Activated naive CD4-positive, alpha-beta T cell treated with anti-CD3 and anti-CD28 coated beads, Interleukin-2, amount 10 ng/mL, durations not matched to agents 7 days and 5 days (primary cell): ENCODE data around the gene ELSPBP1.
"Not testable (repeated sequence)": the region's sequence is repeated elsewhere in the genome, so short reads cannot be mapped to it uniquely, and the experiment has no call there.

Experiments
- CTCF ChIA-PET: fragments of 350-600 bp; sonication (Branson Sonifier 250); formaldehyde crosslinking; loops from one replicate; lab custom pipeline; 2021; ENCODE audit warnings: antibody characterized with exemption; lab: Charles Lee
- DNase-seq: peaks from one replicate; pipeline ENCODE4 v3.0.0-alpha.2; 2020
- H3K27ac Mint-ChIP-seq: one replicate; pipeline ENCODE4 v1.8.0; 2021; ENCODE audit warnings: mild to moderate bottlenecking, moderate library complexity, mixed read lengths
- H3K27me3 Mint-ChIP-seq: one replicate; pipeline ENCODE4 v1.8.0; 2021; ENCODE audit warnings: mild to moderate bottlenecking, mixed read lengths
- H3K36me3 Mint-ChIP-seq: one replicate; pipeline ENCODE4 v1.8.0; 2021; ENCODE audit warnings: mixed read lengths
- H3K4me1 Mint-ChIP-seq: one replicate; pipeline ENCODE4 v1.8.0; 2021; ENCODE audit warnings: mixed read lengths
- H3K4me3 Mint-ChIP-seq: one replicate; pipeline ENCODE4 v1.8.0; 2021; ENCODE audit warnings: mild to moderate bottlenecking, moderate library complexity, mixed read lengths
- H3K9me3 Mint-ChIP-seq: one replicate; pipeline ENCODE4 v1.8.0; 2021; ENCODE audit warnings: mixed read lengths

Gene ELSPBP1

GRCh38 chr19:48061401-48062344, 67.2 kb downstream of the ELSPBP1 start:
- Mint-ChIP-seq H3K27me3 (peaks cover 9% of the 10 kb centered on the region), H3K27ac (no peak overlapping the region)
- CTCF ChIA-PET = no interaction called here

GRCh38 chr19:48064509-48064908, 70.1 kb downstream of the ELSPBP1 start:
- peaks cover 9% of the 10 kb centered on the region for H3K27me3 Mint-ChIP-seq
- no peak for DNase-seq
- H3K4me1 Mint-ChIP-seq = no peaks in the 10 kb centered on the region
- no peaks in the 10 kb centered on the region for H3K9me3 Mint-ChIP-seq
- CTCF ChIA-PET = no interaction called here
- H3K36me3 Mint-ChIP-seq = no peaks in the 10 kb centered on the region
- no peak overlapping the region for H3K4me3 Mint-ChIP-seq
- no peak overlapping the region for H3K27ac Mint-ChIP-seq

More at GRCh38 chr19:48061401-48062344, 67.2 kb downstream of the ELSPBP1 start:
- no peak for DNase-seq
- H3K4me1 Mint-ChIP-seq = no peaks in the 10 kb centered on the region
- no peaks in the 10 kb centered on the region for H3K9me3 Mint-ChIP-seq
- H3K36me3 Mint-ChIP-seq = no peaks in the 10 kb centered on the region
- no peak overlapping the region for H3K4me3 Mint-ChIP-seq

GRCh38 chr19:48069435-48069834, 75.0 kb downstream of the ELSPBP1 start:
- CTCF ChIA-PET = interaction anchor here (1.2 kb wide), 1 partner anchor 22 kb away, joined by 3 read pairs; no protein-coding TSS in a partner anchor
- H3K9me3 Mint-ChIP-seq = no peaks in the 10 kb centered on the region
- no peaks in the 10 kb centered on the region for H3K4me1 Mint-ChIP-seq
- H3K27ac Mint-ChIP-seq = no peak overlapping the region
- H3K27me3 Mint-ChIP-seq = no peaks in the 10 kb centered on the region
- no peaks in the 10 kb centered on the region for H3K36me3 Mint-ChIP-seq
- no peak overlapping the region for H3K4me3 Mint-ChIP-seq
- no peak for DNase-seq

- H3K4me3 Mint-ChIP-seq, H3K9me3 Mint-ChIP-seq, DNase-seq, H3K36me3 Mint-ChIP-seq, H3K4me1 Mint-ChIP-seq, H3K27ac Mint-ChIP-seq, H3K27me3 Mint-ChIP-seq: not testable (repeated sequence)
- CTCF ChIA-PET = interaction anchor here (1.2 kb wide), 1 partner anchor 23 kb away, joined by 3 read pairs; no protein-coding TSS in a partner anchor
These were observed 75.8 kb downstream of the ELSPBP1 start for GRCh38 chr19:48070177-48070769.
